NCI-H82 (cell line): Measurements from ENCODE around the gene PRICKLE2.

Experiments
- DNase-seq: peaks from one replicate; lab custom pipeline; 2025; lab: John Stamatoyannopoulos, UW

The PRICKLE2 gene

GRCh38 chr3:64221571-64222257, 3.6 kb downstream of the PRICKLE2 start:
- DNase-seq: peak; percentile 30

- no peak for DNase-seq
Observed at GRCh38 chr3:64220161-64220914, 4.9 kb downstream of the PRICKLE2 start.

GRCh38 chr3:64218746-64219145, 6.5 kb downstream of the PRICKLE2 start:
- no peak for DNase-seq

- DNase-seq: no peak
Observed at GRCh38 chr3:64218329-64218728, 6.9 kb downstream of the PRICKLE2 start.

GRCh38 chr3:64216274-64217147, 8.8 kb downstream of the PRICKLE2 start:
- peak; percentile 46 for DNase-seq

- no peak for DNase-seq
Observed at GRCh38 chr3:64215559-64215958, 9.7 kb downstream of the PRICKLE2 start.

GRCh38 chr3:64215103-64215502, 10.2 kb downstream of the PRICKLE2 start:
- DNase-seq: no peak

- no peak for DNase-seq
Observed at GRCh38 chr3:64214381-64215018, 10.8 kb downstream of the PRICKLE2 start.

GRCh38 chr3:64213962-64214379, 11.3 kb downstream of the PRICKLE2 start:
- no peak for DNase-seq

- no peak for DNase-seq
Observed at GRCh38 chr3:64213224-64213878, 11.9 kb downstream of the PRICKLE2 start.

GRCh38 chr3:64209866-64210621, 15.2 kb downstream of the PRICKLE2 start:
- no peak for DNase-seq

GRCh38 chr3:64207289-64208080, 17.8 kb downstream of the PRICKLE2 start:
- peak; percentile 21 for DNase-seq

- DNase-seq: no peak
Observed at GRCh38 chr3:64203969-64204908, 21.0 kb downstream of the PRICKLE2 start.

- DNase-seq: no peak
Observed at GRCh38 chr3:64203216-64203615, 22.1 kb downstream of the PRICKLE2 start.

- no peak for DNase-seq
Observed at GRCh38 chr3:64199932-64200331, 25.3 kb downstream of the PRICKLE2 start.

GRCh38 chr3:64196236-64196929, 28.9 kb downstream of the PRICKLE2 start:
- no peak for DNase-seq

- no peak for DNase-seq
Observed at GRCh38 chr3:64195789-64196188, 29.5 kb downstream of the PRICKLE2 start.

- DNase-seq: no peak
Observed at GRCh38 chr3:64191822-64192221, 33.4 kb downstream of the PRICKLE2 start.
